ENCODE measurements around the gene PRSS16.
"Not testable (repeated sequence)": the region's sequence is repeated elsewhere in the genome, so short reads cannot be mapped to it uniquely, and the experiment has no call there.

PRSS16 gene

DNA sequence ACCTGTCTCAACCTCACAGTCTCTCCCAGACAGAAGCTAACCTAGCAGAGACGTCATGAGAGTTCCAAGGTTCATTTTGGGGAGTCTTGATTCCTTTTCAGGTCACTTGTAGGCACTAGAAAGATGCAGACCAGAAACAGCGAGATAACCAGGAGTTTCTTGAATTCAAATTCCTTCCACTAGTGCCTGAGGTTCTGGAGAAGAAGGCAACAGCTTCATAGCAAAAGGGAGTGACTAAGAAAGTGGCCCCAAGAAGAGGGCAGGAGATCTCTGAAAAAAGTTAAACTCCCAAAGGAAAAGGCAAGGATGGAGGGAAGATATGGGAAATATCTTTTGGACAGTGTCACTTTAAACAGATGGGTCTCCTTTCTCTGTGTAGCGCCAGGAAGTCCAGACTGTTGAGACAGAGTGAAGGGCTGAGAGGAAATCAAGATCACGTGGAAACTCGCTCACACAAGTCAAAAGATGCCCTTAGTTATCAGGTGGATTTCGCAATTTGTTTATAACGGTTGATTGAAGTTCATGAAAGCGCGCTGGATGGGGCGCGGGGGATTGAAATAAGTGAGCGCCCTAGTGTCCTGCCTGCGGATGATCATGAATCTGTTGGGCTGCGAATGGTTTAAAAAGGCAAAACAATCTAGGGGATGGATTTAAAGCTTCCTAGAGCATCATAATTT lies 4.8 kb upstream of the PRSS16 start:
- DNase-seq: no peak

DNA sequence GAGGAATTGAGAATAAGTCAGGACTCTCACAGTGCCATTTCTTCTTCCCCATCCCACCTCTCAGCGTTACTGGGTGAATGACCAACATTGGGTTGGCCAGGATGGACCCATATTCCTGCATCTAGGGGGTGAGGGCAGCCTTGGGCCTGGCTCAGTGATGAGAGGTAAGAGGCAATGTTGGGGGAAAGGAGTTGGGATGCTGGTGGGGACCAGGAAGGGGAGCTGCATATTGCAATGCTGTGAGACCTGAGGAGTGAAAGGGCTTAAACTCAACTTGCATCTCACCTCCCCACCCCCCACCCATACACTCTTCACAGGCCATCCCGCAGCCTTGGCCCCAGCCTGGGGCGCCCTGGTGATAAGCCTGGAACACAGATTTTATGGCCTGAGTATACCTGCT lies 1.3 kb downstream of the PRSS16 start:
- DNase-seq: no peak

DNA sequence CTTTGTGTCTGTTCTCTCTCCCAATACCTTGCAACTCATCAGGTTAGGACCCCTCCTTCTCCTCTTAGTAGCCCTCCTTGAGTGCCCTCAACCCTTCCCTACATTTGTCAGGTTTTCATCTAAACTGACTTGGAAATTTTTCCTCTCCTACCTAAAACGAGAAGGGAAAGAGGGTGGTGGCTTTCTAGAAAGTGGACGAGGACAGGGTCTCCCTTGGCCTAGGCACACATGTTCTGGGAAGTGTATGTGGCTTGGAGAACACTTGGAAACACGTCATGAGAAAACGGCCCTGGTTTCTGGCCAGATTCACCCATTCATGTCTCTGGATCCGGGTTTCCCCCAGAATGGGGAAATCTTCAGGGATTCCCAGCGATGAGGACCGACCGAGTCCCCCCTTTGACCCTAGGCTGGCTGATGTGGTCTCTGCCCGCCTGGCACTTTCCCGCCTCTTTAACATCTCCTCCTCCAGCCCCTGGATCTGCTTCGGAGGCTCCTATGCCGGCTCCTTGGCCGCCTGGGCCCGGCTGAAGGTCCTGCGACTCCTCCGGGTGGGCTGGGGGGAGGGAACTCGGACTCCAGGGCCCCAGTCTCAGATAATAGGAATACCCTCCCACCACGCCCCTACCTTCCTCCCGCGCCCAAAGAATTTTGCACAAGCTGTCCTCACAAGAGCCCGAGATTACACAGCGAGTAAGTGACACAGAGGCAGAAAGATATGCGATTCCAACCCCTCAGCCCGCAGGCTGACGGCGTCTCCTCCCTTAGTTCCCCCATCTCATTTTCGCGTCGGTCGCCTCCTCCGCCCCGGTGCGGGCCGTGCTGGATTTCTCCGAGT lies 3.0 kb downstream of the PRSS16 start:
- DNase-seq: no peak

GRCh38 chr6:27251112-27251605 lies 3.7 kb downstream of the PRSS16 start:
- DNase-seq: no peak

- DNase-seq: no peak
Measured at GRCh38 chr6:27251606-27252251, 4.2 kb downstream of the PRSS16 start.

- no peak for DNase-seq
Measured at GRCh38 chr6:27254566-27254965, 7.1 kb downstream of the PRSS16 start.

DNA sequence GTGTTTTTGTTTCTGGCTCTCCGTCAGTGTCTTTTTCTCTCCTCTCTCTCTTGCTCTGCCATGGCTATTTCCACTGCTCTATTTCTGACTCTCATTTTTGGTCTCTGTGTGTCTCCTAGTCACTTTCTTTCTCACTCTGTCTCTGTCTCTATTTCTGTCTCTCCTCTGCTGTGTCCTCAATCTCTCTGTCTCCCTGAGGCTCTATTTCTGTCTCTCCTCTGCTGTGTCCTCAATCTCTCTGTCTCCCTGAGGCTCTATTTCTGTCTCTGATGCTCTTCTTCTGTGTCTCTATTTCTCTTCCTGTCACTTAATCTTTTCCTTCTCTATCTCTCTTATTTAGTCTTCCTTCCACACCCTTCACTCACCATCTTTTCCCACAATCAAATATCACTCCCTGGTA lies 8.4 kb downstream of the PRSS16 start:
- no peak for DNase-seq

DNA sequence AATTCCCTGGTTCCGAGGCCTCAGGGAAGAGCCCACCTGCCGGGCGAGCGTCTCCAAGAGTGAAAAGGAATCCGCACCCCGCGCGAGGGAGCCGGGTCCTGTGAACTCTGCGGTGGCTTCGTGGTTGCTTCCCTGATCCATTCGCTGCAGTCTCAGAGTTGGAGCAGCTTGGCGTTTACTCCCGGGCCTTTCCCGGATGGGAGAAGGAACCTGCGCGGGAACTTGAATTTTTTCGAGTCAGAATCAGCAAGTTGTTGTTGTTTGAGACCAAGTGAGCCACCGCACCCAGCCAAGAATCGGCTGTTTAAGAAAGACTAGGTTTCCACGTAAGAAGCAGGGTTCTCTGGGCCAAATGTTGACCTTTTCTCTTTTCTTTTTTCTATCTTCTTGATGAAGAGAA lies 12.9 kb downstream of the PRSS16 start:
- DNase-seq: no peak

DNA sequence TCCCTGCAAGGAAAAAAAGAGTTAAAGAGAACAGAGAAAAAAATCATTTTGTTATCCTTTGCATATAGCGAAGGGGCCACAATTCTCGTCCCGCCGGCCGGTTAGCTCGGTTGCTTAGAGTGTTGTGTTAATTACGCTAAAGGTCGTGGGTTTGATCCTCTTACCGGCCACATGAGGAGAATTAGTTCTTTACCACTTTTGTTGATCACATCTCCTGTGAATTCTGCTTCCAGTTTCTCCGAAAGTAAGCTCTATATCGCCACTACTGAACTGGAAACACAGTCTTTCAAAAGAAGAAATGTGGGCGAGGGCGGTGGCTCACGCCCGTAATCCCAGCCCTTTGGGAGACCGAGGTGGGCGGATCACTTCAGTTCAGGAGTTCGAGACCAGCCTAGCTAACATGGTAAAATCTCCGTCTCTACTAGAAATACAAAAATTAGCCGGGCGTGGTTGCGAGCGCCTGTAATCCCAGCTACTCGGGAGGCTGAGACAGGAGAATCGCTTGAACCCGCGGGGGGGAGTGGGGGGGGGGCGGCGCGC lies 13.4 kb downstream of the PRSS16 start:
- DNase-seq: no peak

GRCh38 chr6:27263886-27264285 lies 16.4 kb downstream of the PRSS16 start:
- DNase-seq: no peak

DNA sequence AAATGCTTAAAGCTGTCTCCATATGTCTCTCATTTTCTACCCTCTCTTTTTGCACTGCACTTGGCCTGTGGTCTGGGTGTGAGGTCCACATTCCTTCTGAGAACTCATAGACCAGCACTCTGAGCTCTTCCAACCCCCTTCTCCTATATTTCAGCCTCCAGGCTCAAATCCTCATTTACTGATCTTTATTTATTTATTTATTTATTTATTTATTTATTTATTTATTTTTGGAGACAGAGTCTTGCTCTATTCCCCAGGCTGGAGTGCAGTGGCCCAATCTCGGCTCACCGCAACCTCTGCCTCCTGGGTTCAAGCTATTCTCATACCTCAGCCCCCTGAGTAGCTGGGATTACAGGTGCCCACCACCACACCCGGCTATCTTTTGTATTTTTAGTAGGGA lies 19.5 kb downstream of the PRSS16 start:
- not testable (repeated sequence) for DNase-seq

DNA sequence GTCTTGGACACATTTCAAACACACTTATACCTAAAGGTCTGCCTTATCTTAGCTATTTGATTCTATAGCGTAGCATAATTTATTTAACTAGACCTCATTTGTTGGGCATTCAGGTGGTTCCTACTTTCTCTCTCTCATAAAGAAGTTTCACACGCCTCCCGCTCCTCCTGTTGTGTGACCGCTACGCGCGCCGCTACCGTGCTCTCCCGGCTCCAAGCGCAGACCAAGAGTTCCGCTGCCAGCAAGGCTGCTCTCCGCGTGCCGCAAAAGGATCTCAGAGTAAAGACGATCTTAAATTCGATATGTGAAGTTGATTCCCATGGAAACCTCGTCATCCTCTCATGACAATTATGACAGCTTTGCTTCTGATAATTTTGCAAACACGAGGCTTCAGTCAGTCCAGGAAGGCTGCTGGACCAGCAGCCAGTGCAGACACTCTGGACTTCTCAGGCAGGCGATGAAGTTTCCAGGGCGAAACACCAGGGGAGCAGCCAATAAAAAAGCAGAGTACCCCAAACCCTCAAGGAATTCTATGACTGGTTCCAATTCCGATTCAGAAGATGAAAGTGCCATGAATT lies 20.4 kb downstream of the PRSS16 start:
- no peak for DNase-seq

DNA sequence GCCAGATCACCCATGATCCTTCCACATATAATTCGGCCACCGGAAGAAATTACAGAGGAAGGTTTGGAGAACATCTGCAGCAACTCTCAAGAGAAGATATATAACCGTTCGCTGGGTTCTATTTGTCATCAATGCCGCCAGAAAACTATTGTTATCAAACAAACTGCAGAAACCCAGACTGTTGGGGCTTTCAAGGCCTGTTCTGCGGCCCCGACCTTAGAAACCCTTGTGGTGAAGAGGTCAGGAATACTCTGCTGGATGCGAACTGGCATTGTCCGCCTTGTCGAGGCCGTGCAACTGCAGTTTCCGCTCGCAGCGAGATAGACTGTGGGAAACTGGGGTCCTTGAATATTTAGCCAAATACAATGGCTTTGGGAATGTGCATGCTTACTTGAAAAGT lies 21.3 kb downstream of the PRSS16 start:
- DNase-seq: no peak

GRCh38 chr6:27273783-27274182 lies 26.3 kb downstream of the PRSS16 start:
- no peak for DNase-seq

DNA sequence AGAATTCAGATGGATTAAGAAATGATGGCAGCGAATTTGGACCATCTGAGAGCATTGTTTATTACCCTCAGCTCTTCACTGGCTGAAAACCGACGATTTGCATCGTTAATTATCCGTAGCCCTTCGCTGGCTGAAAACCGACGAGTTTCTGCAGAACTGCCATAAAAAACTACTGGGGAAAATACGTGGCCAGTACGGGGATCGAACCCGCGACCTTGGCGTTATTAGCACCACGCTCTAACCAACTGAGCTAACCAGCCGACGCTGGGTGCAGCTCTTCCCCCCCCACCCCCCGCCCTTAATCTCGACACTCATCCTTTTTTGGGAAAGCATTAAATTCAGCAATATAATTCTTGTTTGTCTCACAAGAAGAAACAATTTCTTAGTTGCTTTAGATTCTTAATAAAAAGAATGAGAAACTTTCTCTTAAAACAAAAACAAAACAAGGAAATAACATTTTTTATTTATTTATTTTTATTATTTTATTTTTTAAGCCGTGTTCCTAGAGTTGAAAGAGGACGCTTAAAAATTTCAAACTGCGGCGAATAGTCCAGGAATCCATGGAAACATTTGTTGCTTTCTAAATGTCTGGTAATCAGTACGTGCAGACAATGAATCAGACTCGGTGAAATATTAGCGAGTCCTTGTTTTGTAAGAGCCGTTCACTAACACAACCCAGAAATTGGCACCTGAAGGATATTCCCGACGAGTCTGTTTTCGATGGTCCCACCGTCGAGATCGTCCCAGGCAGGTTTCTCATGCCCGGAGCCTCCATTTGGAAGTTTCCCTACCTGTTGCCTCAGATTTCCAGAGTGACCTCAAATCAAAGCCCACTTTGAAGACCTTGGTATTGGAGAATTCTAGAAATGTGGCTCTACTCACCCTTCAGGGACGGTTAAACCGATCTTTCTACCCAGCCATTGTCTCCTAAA lies 27.8 kb downstream of the PRSS16 start:
- DNase-seq: no peak

DNA sequence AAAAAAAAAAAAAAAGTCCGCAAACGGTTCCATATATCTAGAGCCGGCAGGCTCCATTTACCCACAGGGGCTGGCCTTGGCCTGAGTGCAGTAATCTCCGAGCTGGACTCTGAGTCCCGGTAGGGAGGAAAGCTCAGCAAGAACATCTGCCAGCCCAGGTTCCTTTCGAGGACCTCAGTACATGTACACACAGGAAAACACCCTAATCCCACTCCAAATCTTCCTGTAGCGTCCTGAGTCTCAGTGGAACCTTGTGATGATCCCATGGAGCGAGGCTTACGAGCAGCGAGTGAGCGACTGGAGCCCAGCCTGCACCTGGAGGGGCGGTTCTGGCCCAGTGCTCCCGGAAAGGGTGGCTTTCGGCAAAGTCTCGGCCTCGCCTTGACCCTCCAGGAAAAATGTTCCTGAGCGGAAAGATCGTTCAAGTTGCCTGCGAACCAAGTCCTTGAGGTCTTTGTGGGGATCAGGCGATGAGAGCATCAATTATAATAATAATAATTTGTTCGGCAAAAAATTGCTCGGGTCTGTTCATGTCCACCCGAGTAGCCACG lies 32.1 kb downstream of the PRSS16 start:
- no peak for DNase-seq

- DNase-seq: peak; percentile 1
Measured at GRCh38 chr6:27280064-27280539, 32.6 kb downstream of the PRSS16 start.

DNA sequence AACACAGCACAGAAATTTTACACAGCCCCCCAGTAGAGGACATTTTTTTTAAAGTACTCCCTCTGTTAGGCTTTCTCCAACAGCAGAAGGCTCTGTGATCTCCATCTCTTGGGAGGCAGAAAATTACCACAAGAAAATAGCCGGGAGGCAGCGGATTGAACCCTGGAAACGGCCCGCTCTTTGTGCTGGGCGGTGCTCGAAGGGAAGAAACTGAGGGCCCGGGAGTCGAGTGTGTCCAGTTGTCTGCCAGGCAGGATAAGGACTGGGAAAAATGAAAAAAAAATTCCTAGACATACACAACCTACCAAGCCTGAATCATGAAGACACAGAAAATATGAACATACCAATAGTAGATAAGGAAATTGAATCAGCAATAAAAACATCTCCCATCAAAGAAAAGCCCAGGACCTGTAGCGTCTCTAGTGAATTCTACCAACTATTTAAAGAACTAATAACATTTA lies 33.1 kb downstream of the PRSS16 start:
- DNase-seq: no peak

- no peak for DNase-seq
Measured at GRCh38 chr6:27281105-27281539, 33.6 kb downstream of the PRSS16 start.

DNA sequence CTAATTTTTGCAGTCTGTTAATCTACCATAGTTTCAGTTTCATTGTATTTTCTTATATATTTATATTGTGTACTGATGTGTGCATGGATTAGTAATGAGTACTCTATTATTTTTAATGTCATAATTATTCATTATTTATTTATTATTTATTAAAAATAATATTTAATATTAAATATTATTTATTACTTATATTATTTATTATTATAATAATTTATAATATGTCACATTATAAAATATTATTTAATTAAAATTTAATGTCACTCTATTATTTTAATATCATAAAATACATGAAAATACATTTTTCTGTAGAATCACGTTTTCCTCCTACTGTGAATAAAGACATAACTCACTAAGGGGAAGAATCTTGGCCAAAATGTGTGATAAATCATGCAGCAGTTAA lies 34.1 kb downstream of the PRSS16 start:
- no peak for DNase-seq

DNA sequence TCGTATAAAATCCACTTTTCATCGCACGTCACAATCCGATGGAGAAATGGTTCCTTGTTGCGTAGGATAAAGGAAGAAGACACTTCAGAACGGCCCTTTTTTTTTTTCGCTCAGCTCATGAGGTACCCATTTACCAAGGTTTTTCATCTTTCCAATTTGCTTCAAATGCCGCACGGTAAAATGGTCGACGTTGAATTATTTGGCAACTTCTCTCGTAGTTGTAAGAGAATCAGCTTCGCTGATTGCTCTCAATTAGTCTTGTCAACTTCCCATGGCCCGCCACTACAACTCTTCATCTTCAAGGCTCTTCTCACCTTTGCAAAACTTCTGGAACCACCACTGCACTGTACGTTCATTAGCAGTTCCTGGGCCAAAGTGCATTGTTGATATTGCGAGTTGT lies 35.8 kb downstream of the PRSS16 start:
- no peak for DNase-seq
